ENCODE data around the gene IGFL1.
"Not testable (repeated sequence)": the region's sequence is repeated elsewhere in the genome, so short reads cannot be mapped to it uniquely, and the experiment has no call there.

The IGFL1 gene

DNA sequence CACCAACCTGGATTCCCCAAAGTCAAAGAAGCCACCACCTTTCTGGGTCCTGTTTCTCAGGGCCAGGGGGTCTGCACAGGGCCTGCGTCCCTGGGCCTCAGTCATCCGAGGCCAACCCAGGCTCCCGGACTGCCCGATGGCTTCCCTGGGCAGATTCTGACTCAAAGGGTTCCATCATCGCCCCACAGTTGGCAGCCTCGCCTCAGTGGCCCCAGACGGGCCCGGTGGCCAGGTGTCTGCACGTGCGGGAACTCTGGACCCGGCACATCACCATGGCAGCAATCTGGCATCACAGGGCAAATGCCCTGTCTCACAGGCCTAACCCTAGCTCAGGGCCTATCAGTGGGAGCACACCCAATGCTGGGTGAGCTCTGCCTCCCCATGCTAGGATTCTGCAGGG, 2.9 kb downstream of the IGFL1 start:
- ATAC-seq (no peak), DNase-seq (ENCODE audit: low spot score in 2 of 2) (no peak)
- H3K4me3 Mint-ChIP-seq, result no peak overlapping the region
- no peaks in the 10 kb centered on the region for H3K9me3 Mint-ChIP-seq
- no peaks in the 10 kb centered on the region for H3K4me1 Mint-ChIP-seq
- no peak overlapping the region for H3K27ac Mint-ChIP-seq
- no peaks in the 10 kb centered on the region for H3K36me3 Mint-ChIP-seq

GRCh38 chr19:46232938-46233621, 3.5 kb downstream of the IGFL1 start:
- Mint-ChIP-seq H3K9me3 (no peaks in the 10 kb centered on the region), H3K4me3 (no peak overlapping the region), H3K27ac (no peak overlapping the region), H3K36me3 (no peaks in the 10 kb centered on the region), H3K4me1 (no peaks in the 10 kb centered on the region)
- no peak for DNase-seq (ENCODE audit: low spot score in 2 of 2)
- ATAC-seq, result no peak

- not testable (repeated sequence) for DNase-seq (ENCODE audit: low spot score in 2 of 2); H3K36me3 Mint-ChIP-seq; H3K4me1 Mint-ChIP-seq; H3K9me3 Mint-ChIP-seq; H3K27ac Mint-ChIP-seq; ATAC-seq; H3K4me3 Mint-ChIP-seq
Observed at GRCh38 chr19:46233871-46234270, 4.3 kb downstream of the IGFL1 start.

DNA sequence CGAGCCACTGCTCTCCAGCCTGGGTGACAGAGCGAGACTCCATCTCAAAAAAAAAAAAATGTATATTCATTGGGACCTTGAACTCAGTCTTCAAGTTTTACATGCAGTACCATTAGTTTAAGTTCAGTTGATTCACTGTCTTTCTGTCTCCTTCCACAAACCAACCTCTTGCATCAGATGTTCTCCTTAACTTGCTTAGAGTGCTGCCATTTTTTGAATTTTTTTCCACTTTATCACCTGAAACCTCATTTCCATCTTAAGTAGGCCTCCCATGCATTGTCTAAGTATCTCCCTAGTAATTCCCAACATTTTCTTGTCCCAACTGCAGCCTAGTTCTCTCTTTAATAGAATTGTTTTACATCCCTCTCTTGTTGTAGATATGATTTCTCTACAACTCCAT, 8.6 kb downstream of the IGFL1 start:
- DNase-seq (ENCODE audit: low spot score in 2 of 2); H3K27ac Mint-ChIP-seq: not testable (repeated sequence)

GRCh38 chr19:46239193-46240024, 9.9 kb downstream of the IGFL1 start:
- Mint-ChIP-seq H3K4me1 (no peaks in the 10 kb centered on the region), H3K9me3 (no peaks in the 10 kb centered on the region), H3K4me3 (no peak overlapping the region), H3K27ac (no peak overlapping the region), H3K36me3 (no peaks in the 10 kb centered on the region)
- ATAC-seq, result no peak
- no peak for DNase-seq (ENCODE audit: low spot score in 2 of 2)

More for the DNA sequence above, 8.6 kb downstream of the IGFL1 start:
- H3K4me1 Mint-ChIP-seq, H3K4me3 Mint-ChIP-seq, H3K36me3 Mint-ChIP-seq, H3K9me3 Mint-ChIP-seq, ATAC-seq: not testable (repeated sequence)

- H3K4me3 Mint-ChIP-seq, result no peak overlapping the region
- ATAC-seq (no peak), DNase-seq (ENCODE audit: low spot score in 2 of 2) (no peak)
- H3K36me3 Mint-ChIP-seq, result no peaks in the 10 kb centered on the region
- no peaks in the 10 kb centered on the region for H3K4me1 Mint-ChIP-seq
- no peaks in the 10 kb centered on the region for H3K9me3 Mint-ChIP-seq
- H3K27ac Mint-ChIP-seq, result no peak overlapping the region
Observed at GRCh38 chr19:46240693-46241092, 11.2 kb downstream of the IGFL1 start.

GRCh38 chr19:46241626-46242025, 12.1 kb downstream of the IGFL1 start:
- no peaks in the 10 kb centered on the region for H3K4me1 Mint-ChIP-seq
- no peaks in the 10 kb centered on the region for H3K36me3 Mint-ChIP-seq
- H3K4me3 Mint-ChIP-seq, result no peak overlapping the region
- DNase-seq (ENCODE audit: low spot score in 2 of 2), result no peak
- H3K9me3 Mint-ChIP-seq, result no peaks in the 10 kb centered on the region
- H3K27ac Mint-ChIP-seq, result no peak overlapping the region
- no peak for ATAC-seq

DNA sequence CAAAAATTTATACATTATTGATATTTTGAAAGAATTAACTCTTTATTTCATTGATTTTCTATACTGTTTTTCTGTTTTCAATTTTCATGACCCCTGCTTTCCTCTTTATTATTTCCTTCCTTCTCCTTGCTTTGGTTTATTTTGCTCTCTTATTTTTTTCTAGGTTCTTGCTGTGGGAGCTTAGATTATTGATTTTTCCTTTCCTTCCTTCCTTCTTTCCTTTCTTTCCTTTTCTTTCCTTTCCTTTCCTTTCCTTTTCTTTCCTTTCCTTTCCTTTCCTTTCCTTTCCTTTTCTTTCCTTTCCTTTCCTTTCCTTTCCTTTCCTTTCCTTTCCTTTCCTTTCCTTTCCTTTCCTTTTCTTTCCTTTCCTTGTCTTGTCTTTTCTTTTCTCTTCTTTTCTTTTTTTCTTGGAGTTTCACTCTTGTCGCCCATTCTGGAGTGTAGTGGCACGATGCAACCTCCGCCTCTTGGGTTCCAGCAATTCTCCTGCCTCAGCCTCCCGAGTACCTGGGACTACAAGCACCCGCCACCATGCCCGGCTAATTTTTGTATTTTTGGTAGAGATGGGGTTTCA, 13.6 kb downstream of the IGFL1 start:
- not testable (repeated sequence) for H3K4me3 Mint-ChIP-seq; DNase-seq (ENCODE audit: low spot score in 2 of 2); H3K4me1 Mint-ChIP-seq; ATAC-seq; H3K36me3 Mint-ChIP-seq; H3K9me3 Mint-ChIP-seq; H3K27ac Mint-ChIP-seq

DNA sequence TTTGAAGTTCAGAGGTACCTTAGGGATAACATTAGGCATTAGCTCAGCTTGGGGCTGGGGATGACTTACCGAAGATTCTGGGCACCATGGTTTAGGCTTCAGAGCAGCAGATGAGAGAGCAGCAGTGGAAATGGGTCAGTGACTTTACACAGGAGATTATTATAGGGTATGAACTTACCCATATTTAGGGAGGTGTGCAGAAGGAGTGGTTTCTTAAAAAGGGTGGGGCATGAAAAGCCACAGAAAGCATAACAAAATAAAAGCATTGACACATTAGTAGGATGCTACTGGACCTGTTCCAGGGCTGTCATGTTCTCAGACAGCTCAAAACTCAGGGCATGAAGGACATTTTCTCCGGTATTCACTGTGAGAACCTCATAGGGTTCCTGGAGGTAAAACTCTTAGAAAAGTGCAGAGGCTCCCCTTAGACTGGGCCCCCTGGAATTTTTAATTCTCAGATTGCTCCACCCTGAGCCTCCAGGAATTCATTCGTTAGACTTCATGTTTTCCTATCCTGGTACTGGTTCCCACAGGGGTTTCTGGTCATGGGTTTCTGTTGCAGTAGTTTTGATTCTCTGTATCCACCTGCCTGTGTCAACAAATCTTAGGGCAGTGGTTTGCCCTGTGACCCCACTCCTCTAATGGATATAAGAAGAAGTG, 20.7 kb downstream of the IGFL1 start:
- ATAC-seq, result no peak
- DNase-seq (ENCODE audit: low spot score in 2 of 2), result no peak
- Mint-ChIP-seq H3K36me3 (no peaks in the 10 kb centered on the region), H3K27ac (no peak overlapping the region), H3K4me3 (no peak overlapping the region), H3K9me3 (no peaks in the 10 kb centered on the region), H3K4me1 (no peaks in the 10 kb centered on the region)

DNA sequence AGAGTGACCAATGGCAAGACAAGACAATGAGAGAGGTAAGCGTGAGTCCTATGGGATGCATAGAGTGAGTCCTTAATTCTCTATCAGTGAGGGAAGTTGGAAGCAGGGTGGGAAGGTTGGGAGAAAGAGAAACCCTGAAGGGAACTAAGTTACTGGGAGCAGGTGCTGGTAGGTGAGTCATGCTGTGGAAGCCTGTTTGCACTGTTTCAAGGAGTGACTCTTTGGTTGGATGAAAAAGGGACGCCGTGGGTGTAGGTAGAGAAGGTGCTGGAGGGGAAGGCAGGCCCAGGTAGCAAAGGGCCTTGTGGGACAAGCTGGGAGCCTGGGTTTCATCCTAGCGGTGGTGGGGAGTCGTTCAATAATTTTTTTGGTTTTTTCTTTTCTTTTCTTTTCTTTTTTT, 21.9 kb downstream of the IGFL1 start:
- no peak for DNase-seq (ENCODE audit: low spot score in 2 of 2)
- H3K27ac Mint-ChIP-seq, result no peak overlapping the region

GRCh38 chr19:46254776-46255175, 25.2 kb downstream of the IGFL1 start:
- Mint-ChIP-seq H3K4me3 (no peak overlapping the region), H3K9me3 (no peaks in the 10 kb centered on the region), H3K27ac (no peak overlapping the region), H3K36me3 (no peaks in the 10 kb centered on the region), H3K4me1 (no peaks in the 10 kb centered on the region)
- no peak for DNase-seq (ENCODE audit: low spot score in 2 of 2)
- ATAC-seq, result no peak

More for the DNA sequence above, 21.9 kb downstream of the IGFL1 start:
- no peaks in the 10 kb centered on the region for H3K36me3 Mint-ChIP-seq
- no peaks in the 10 kb centered on the region for H3K4me1 Mint-ChIP-seq
- H3K4me3 Mint-ChIP-seq, result no peak overlapping the region
- no peaks in the 10 kb centered on the region for H3K9me3 Mint-ChIP-seq
- no peak for ATAC-seq

- Mint-ChIP-seq H3K4me1 (no peaks in the 10 kb centered on the region), H3K27ac (no peak overlapping the region), H3K4me3 (no peak overlapping the region), H3K9me3 (no peaks in the 10 kb centered on the region), H3K36me3 (no peaks in the 10 kb centered on the region)
- DNase-seq (ENCODE audit: low spot score in 2 of 2) (no peak), ATAC-seq (no peak)
Observed at GRCh38 chr19:46256855-46257254, 27.3 kb downstream of the IGFL1 start.

DNA sequence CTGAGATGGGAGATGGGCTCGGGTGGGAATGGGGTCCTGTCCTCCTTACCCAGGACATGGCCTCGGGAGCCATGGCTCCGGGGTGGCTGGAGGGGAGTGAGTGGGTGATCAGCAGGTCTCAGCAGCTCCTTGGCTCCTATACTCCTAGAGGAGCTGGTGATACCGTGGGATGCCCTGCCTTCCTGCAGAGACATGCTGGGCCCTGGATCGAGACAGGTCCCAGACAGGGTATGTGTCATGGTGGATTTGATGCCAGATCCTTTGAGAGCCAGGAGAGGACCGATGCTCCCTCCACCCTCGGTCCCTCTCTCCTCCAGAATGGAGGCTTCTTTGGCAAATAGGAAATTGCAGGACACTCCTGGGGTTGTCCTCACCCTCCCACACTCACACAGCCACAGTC, 32.0 kb downstream of the IGFL1 start:
- ATAC-seq; H3K27ac Mint-ChIP-seq; H3K4me3 Mint-ChIP-seq; H3K36me3 Mint-ChIP-seq; DNase-seq (ENCODE audit: low spot score in 2 of 2); H3K9me3 Mint-ChIP-seq: not testable (repeated sequence)
- peaks cover 15% of the 10 kb centered on the region for H3K4me1 Mint-ChIP-seq

DNA sequence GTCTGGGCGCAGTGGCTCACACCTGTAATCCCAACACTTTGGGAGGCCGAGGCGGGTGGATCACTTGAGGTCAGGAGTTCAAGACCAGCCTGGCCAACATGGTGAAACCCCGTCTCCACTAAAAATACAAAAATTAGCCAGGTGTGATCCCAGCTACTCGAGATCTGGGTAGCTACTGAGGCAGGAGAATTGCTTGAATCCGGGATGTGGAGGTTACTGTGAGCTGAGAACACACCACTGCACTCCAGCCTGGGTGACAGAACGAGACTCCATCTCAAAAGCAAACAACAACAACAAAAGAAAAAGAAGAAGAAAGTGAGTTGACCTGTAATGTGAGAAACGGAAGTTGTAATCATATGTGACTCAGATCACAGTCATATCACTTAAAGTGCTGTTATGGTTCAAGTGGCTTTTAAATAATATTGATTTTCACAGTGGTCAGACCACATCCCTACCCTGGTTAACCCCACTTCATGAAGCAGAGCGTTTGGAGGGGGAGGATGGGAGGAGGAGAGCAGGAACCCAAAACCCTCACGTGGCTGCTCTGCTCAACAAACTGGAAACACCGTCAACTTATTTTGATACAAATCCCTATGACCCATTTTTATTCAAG, 33.2 kb downstream of the IGFL1 start:
- H3K36me3 Mint-ChIP-seq, H3K4me3 Mint-ChIP-seq, H3K9me3 Mint-ChIP-seq: not testable (repeated sequence)
- peaks cover 15% of the 10 kb centered on the region for H3K4me1 Mint-ChIP-seq
- H3K27ac Mint-ChIP-seq, result peak overlapping the region; percentile 61
- peak; percentile 98 for ATAC-seq
- peak; percentile 49 to 85 for DNase-seq (ENCODE audit: low spot score in 2 of 2)

DNA sequence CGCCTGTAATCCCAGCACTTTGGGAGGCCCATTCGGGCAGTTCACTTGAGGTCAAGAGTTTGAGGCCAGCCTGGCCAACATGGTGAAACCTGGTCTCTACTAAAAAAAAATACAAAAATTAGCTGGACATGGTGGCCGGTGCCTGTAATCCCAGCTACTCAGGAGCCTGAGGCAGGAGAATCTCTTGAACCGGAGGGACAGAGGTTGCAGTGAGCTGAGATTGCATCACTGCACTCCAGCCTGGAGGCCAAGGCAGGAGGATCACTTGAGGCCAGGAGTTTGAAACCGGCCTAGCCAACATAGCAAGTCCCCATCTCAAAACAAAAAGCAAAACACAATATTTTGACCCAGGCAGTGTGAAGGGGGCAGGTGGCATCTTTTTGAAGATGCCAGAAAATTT, 35.3 kb downstream of the IGFL1 start:
- not testable (repeated sequence) for ATAC-seq; H3K27ac Mint-ChIP-seq; H3K4me3 Mint-ChIP-seq; H3K36me3 Mint-ChIP-seq; H3K9me3 Mint-ChIP-seq; DNase-seq (ENCODE audit: low spot score in 2 of 2)
- peaks cover 26% of the 10 kb centered on the region for H3K4me1 Mint-ChIP-seq

All from stimulated activated effector memory CD8-positive, alpha-beta T cell treated with anti-CD3 and anti-CD28 coated beads, Interleukin-12 subunit alpha, Interleukin-12 subunit beta, amount 100 ng/mL, for 72 hours (primary cell).